ENCODE data around the gene ICOS. TPM values are rescaled to one million over a fixed set of nuclear protein-coding genes. Genes with fewer than 3 reads are reported as not detected.

Gene ICOS
- total RNA-seq, 1 experiment from 2014 or later = not detected

DNA sequence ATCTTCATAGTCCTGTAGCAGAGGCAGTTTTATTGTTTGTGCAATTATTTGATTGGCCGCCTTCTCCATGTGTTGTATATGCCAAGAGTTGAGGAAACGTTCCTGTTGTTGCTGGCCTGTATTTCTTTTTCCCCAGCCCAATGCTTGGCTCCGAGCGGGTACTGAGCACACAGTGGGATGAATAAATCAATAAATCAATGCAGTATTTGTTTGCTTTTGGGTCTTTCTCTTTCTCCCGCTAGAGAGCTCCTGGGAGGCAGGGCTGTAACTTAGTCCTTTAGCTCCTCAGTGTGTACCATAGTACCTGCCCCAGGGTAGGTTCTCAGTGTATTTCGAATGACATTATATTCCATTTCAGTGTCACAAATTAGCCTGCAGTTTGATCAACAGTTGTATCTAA, 71.8 kb downstream of the ICOS start:
- Histone ChIP-seq H3K27ac (ENCODE audit: low read length) (no peak overlapping the region), H3K79me2 (ENCODE audit: low read length) (no peaks in the 10 kb centered on the region), H4K20me1 (ENCODE audit: insufficient read depth, low read depth, low read length) (no peaks in the 10 kb centered on the region), H2AFZ (ENCODE audit: low read length) (no peak overlapping the region), H3K27me3 (ENCODE audit: low read length) (no peaks in the 10 kb centered on the region), H3K9me2 (replicated peaks; ENCODE audit: insufficient read depth, low read length) (no peaks in the 10 kb centered on the region), H3K9ac (ENCODE audit: low read length) (no peak overlapping the region), H3K4me3 (ENCODE audit: low read length) (no peak overlapping the region), H3K36me3 (ENCODE audit: insufficient read depth, low read length) (no peaks in the 10 kb centered on the region), H3K9me3 (ENCODE audit: low read length) (no peaks in the 10 kb centered on the region), H3K4me1 (ENCODE audit: low read length) (no peaks in the 10 kb centered on the region), H3K4me2 (ENCODE audit: low read depth, low read length, poor library complexity, severe bottlenecking) (no peak overlapping the region)
- DNase-seq = no peak

DNA sequence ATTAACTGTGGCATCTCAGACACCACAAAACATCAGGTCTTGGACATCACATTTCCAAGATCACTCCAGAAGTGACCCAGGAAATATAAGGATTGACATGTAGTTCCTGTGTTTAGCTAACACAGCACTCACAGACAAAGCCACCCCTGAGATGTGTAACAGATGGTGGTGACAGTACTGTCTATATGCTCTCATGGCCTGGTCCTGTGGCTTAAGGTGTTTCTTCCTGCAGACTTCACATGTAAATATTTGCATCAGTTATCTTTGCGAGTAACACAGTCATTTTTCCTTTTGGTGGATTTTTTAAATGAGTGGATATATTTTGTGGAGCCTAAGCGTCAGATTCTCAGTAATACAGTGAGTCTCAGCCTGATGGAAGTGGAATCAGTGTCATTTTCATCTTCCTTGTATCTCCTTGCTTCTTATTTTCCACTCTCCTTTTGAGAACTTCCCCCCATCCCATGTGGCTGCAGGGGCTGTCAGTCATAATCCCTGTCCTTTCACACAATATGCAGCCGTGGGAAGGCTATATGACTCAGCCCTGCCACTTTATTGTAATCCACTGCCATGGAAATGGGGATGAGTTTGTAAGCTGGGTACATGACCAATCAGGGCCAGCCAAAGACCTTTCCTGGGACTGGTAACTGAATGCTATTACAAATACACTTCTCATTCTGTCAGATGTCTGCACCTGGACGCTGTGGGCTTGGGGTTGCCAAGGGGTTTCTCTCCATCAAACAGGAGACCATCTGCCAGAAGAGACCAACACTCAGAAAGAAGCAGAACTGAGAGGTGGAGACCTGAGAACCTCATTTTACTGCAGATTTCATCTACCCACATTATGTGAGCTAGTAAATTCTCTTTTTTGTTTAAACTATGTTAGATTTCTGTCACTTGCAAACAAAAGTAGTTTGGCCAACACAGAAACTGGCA, 74.3 kb downstream of the ICOS start:
- Histone ChIP-seq H3K9ac (ENCODE audit: low read length) (no peak overlapping the region), H4K20me1 (ENCODE audit: insufficient read depth, low read depth, low read length) (no peaks in the 10 kb centered on the region), H3K36me3 (ENCODE audit: insufficient read depth, low read length) (no peaks in the 10 kb centered on the region), H3K9me3 (ENCODE audit: low read length) (no peaks in the 10 kb centered on the region), H3K27me3 (ENCODE audit: low read length) (no peaks in the 10 kb centered on the region), H3K4me3 (ENCODE audit: low read length) (no peak overlapping the region), H3K4me2 (ENCODE audit: low read depth, low read length, poor library complexity, severe bottlenecking) (no peak overlapping the region), H2AFZ (ENCODE audit: low read length) (no peak overlapping the region), H3K9me2 (replicated peaks; ENCODE audit: insufficient read depth, low read length) (no peaks in the 10 kb centered on the region), H3K27ac (ENCODE audit: low read length) (no peak overlapping the region), H3K79me2 (ENCODE audit: low read length) (no peaks in the 10 kb centered on the region), H3K4me1 (ENCODE audit: low read length) (no peaks in the 10 kb centered on the region)
- no peak for DNase-seq

Other genes starting within 250 kb of the ICOS start
- gene CD28, start 230.1 kb upstream of the ICOS start, total RNA-seq (2014; rRNA removed; shearing (Covaris generic); ENCODE audit: low replicate concordance) = not detected in 2 replicates
- gene CTLA4, start 69.0 kb upstream of the ICOS start, total RNA-seq (2014; rRNA removed; shearing (Covaris generic); ENCODE audit: low replicate concordance) = not detected in 2 replicates

All from Karpas-422 (cell line).